HepG2 (cell line): ENCODE measurements around the gene IRF3. TPM values are rescaled to one million over a fixed set of nuclear protein-coding genes. Genes with fewer than 3 reads are reported as not detected.

Experiments used
- ADNP ChIP-seq: sonication (generic); formaldehyde crosslinking; IDR thresholded peaks from 2 replicates; pipeline ENCODE4 v1.4.0; 2020; ENCODE audit warnings: missing genetic modification reagents
- AKNA ChIP-seq: sonication (generic); formaldehyde crosslinking; IDR thresholded peaks from 2 replicates; pipeline ENCODE4 v1.4.0; 2020; ENCODE audit warnings: missing genetic modification reagents, borderline replicate concordance
- DBP ChIP-seq: sonication (generic); formaldehyde crosslinking; IDR thresholded peaks from 2 replicates; pipeline ENCODE4 v1.4.0; 2020; ENCODE audit warnings: missing genetic modification reagents; ENCODE audit errors: not compliant biosample characterization
- HNRNPK ChIP-seq: fragments of 200-400 bp; formaldehyde crosslinking; IDR thresholded peaks from 2 replicates; pipeline ENCODE4 v1.6.1; 2018; ENCODE audit warnings: low read length, low read depth, moderate library complexity, mild to moderate bottlenecking; ENCODE audit not compliant: poor library complexity, severe bottlenecking
- KLF12 ChIP-seq: sonication (generic); formaldehyde crosslinking; IDR thresholded peaks from 2 replicates; pipeline ENCODE4 v1.4.0; 2020; ENCODE audit warnings: missing genetic modification reagents, borderline replicate concordance
- POGK ChIP-seq: sonication (generic); formaldehyde crosslinking; conservative IDR thresholded peaks from 2 replicates; pipeline ENCODE4 v1.8.0; 2022; ENCODE audit warnings: mild to moderate bottlenecking, moderate library complexity, missing genetic modification reagents
- RXRB ChIP-seq: IDR thresholded peaks from 2 replicates; pipeline ENCODE4 v1.6.1; 2016; ENCODE audit warnings: borderline replicate concordance, missing genetic modification reagents, missing compliant biosample characterization
- SATB2 ChIP-seq: sonication (generic); formaldehyde crosslinking; IDR thresholded peaks from 2 replicates; pipeline ENCODE4 v1.5.0; 2020; ENCODE audit warnings: missing genetic modification reagents
- STAT5B ChIP-seq: sonication (generic); formaldehyde crosslinking; IDR thresholded peaks from 2 replicates; pipeline ENCODE4 v1.4.0; 2020; ENCODE audit warnings: missing genetic modification reagents
- ZBTB49 ChIP-seq: sonication (generic); formaldehyde crosslinking; IDR thresholded peaks from 2 replicates; pipeline ENCODE4 v1.4.0; 2020; ENCODE audit warnings: missing genetic modification reagents, borderline replicate concordance
- ZNF331 ChIP-seq: sonication (generic); formaldehyde crosslinking; IDR thresholded peaks from 2 replicates; pipeline ENCODE4 v1.4.0; 2020; ENCODE audit warnings: missing genetic modification reagents
- ZNF460 ChIP-seq: sonication (generic); formaldehyde crosslinking; IDR thresholded peaks from 2 replicates; pipeline ENCODE4 v1.5.1; 2020; ENCODE audit warnings: missing genetic modification reagents, mild to moderate bottlenecking, borderline replicate concordance
- ZNF704 ChIP-seq: sonication (generic); formaldehyde crosslinking; IDR thresholded peaks from 2 replicates; pipeline ENCODE4 v1.8.1; 2023; ENCODE audit warnings: mild to moderate bottlenecking, inconsistent platforms, moderate library complexity, missing genetic modification reagents, borderline replicate concordance
- ZNF780A ChIP-seq: sonication (generic); formaldehyde crosslinking; IDR thresholded peaks from 2 replicates; pipeline ENCODE4 v1.8.0; 2022; ENCODE audit warnings: mild to moderate bottlenecking, missing genetic modification reagents, moderate library complexity
- ZNF800 ChIP-seq: sonication (generic); formaldehyde crosslinking; IDR thresholded peaks from 2 replicates; pipeline ENCODE4 v1.4.0; 2020; ENCODE audit warnings: missing genetic modification reagents
- polyA plus RNA-seq, 8 experiments: library from polyadenylated mRNA; depleted of rRNA in 3 of 8; stranded (reverse) in 7 of 8; unstranded in 1 of 8; fragments of >200 nt; fragmentation: Illumina TruSeq in 4 of 8; extraction: Trizol in 4 of 8; gene quantifications; 2 replicates each; pipeline versions ENCODE4 v1.2.1 to v1.2.3, GENCODE V29; 2011 to 2016; ENCODE audit warnings: low read depth in 4 of 8, missing spikeins in 1 of 8, mixed read lengths in 1 of 8; ENCODE audit not compliant: insufficient read depth in 1 of 8
- total RNA-seq, 5 experiments: library from RNA; depleted of rRNA; stranded (reverse); fragments of >200 nt; fragmentation: Illumina TruSeq; extraction: Trizol; gene quantifications; 2 replicates each; pipeline ENCODE4 v1.2.3, GENCODE V29; 2016; ENCODE audit warnings: low read depth in 1 of 5

The IRF3 gene
- total and polyA plus RNA-seq, 2 of the 13 experiments (the other 11 are each of a cell fraction or from before 2014, with no cell fraction given) = 61.9 to 65.5 TPM

- TF ChIP-seq POGK (CRISPR knock-in tag) (peak; percentile 52; the same call in 1 of the 2 replicates), ZNF780A (CRISPR knock-in tag) (no peak), ZNF704 (CRISPR knock-in tag) (no peak), AKNA (no peak), ADNP (CRISPR knock-in tag) (no peak), KLF12 (CRISPR knock-in tag) (no peak), ZBTB49 (no peak), RXRB (CRISPR knock-in tag) (no peak), SATB2 (CRISPR knock-in tag) (no peak), HNRNPK (peak; percentile 77), ZNF331 (no peak), DBP (CRISPR knock-in tag) (no peak), ZNF460 (no peak), ZNF800 (no peak; the same call in 1 of the 2 replicates), STAT5B (CRISPR knock-in tag) (no peak)
Measured at GRCh38 chr19:49677231-49677900, 11.7 kb upstream of the IRF3 start, which contains the start of gene PRMT1 (continued).
